Keratinocyte (primary cell): ENCODE measurements around the gene RPS29. TPM values are rescaled to one million over a fixed set of nuclear protein-coding genes. Genes with fewer than 3 reads are reported as not detected.

Experiments
- DNase-seq: peaks from one replicate; pipeline ENCODE4 v3.0.0-alpha.2; 2011; ENCODE audit warnings: low read depth, missing footprints, low spot score
- FAIRE-seq: peaks from 2 replicates; lab custom pipeline; 2011; peaks lifted over from hg19 to GRCh38; lab: Jason Lieb, UNC
- H2AFZ ChIP-seq: 2 replicates; pipeline ENCODE4 v1.6.0; 2012; ENCODE audit warnings: low read length, control low read depth, inconsistent platforms; ENCODE audit not compliant: control insufficient read depth
- H3K27ac ChIP-seq: 2 replicates; pipeline ENCODE4 v1.5.1; 2011; ENCODE audit warnings: low read length; ENCODE audit not compliant: control insufficient read depth, insufficient read depth
- H3K27me3 ChIP-seq: 3 replicates; pipeline ENCODE4 v1.6.0; 2011; ENCODE audit warnings: low read length; ENCODE audit not compliant: control insufficient read depth, insufficient read depth; ENCODE audit errors: extremely low read depth
- H3K36me3 ChIP-seq, 2 experiments: 2 replicates in 1 of 2; 3 replicates in 1 of 2; pipeline ENCODE4 v1.5.1; 2011; ENCODE audit warnings: low read length in 2 of 2, mild to moderate bottlenecking in 1 of 2; ENCODE audit not compliant: control insufficient read depth in 2 of 2, insufficient read depth in 2 of 2; ENCODE audit errors: extremely low read depth in 1 of 2
- H3K4me1 ChIP-seq: 3 replicates; pipeline ENCODE4 v1.5.1; 2011; ENCODE audit warnings: low read length; ENCODE audit not compliant: control insufficient read depth, insufficient read depth; ENCODE audit errors: extremely low read depth
- H3K4me2 ChIP-seq: 3 replicates; pipeline ENCODE4 v1.6.0; 2011; ENCODE audit warnings: low read depth, low read length; ENCODE audit not compliant: control insufficient read depth, insufficient read depth; ENCODE audit errors: extremely low read depth
- H3K4me3 ChIP-seq, 3 experiments: fragments of 200-600 bp in 1 of 3; sonication (generic) in 1 of 3; 2 replicates in 2 of 3; 3 replicates in 1 of 3; pipeline ENCODE4 v1.5.1; 2011 to 2016; ENCODE audit warnings: low read length in 3 of 3, mild to moderate bottlenecking in 3 of 3, control low read depth in 2 of 3, inconsistent platforms in 1 of 3, low read depth in 1 of 3, mixed read lengths in 1 of 3, mixed run types in 1 of 3, moderate library complexity in 1 of 3; ENCODE audit not compliant: control insufficient read depth in 2 of 3, insufficient read depth in 2 of 3; ENCODE audit errors: extremely low read depth in 1 of 3
- H3K79me2 ChIP-seq: 2 replicates; pipeline ENCODE4 v1.6.0; 2012; ENCODE audit warnings: low read length; ENCODE audit not compliant: control insufficient read depth, insufficient read depth
- H3K9ac ChIP-seq: 3 replicates; pipeline ENCODE4 v1.6.0; 2011; ENCODE audit warnings: low read length; ENCODE audit not compliant: control insufficient read depth, insufficient read depth; ENCODE audit errors: extremely low read depth
- H3K9me1 ChIP-seq: 3 replicates; pipeline ENCODE4 v1.6.0; 2011; ENCODE audit warnings: low read length; ENCODE audit not compliant: control insufficient read depth, insufficient read depth; ENCODE audit errors: extremely low read depth
- H3K9me3 ChIP-seq: 2 replicates; pipeline ENCODE4 v1.5.1; 2012; ENCODE audit warnings: low read depth, low read length; ENCODE audit not compliant: control insufficient read depth
- H4K20me1 ChIP-seq: 3 replicates; pipeline ENCODE4 v1.6.0; 2011; ENCODE audit warnings: low read length; ENCODE audit not compliant: control insufficient read depth, insufficient read depth; ENCODE audit errors: extremely low read depth
- CTCF ChIP-seq, 3 experiments: IDR thresholded peaks in 1 of 3; conservative IDR thresholded peaks in 1 of 3; optimal IDR thresholded peaks in 1 of 3; 2 replicates in 2 of 3; 3 replicates in 1 of 3; pipeline versions ENCODE3 to v1.5.1; 2011; ENCODE audit warnings: low read length in 3 of 3, mild to moderate bottlenecking in 3 of 3, moderate library complexity in 2 of 3, control low read depth in 1 of 3, inconsistent platforms in 1 of 3; ENCODE audit not compliant: insufficient read depth in 2 of 3; ENCODE audit errors: extremely low read depth in 1 of 3
- EZH2 ChIP-seq: IDR thresholded peaks from one replicate; pipeline ENCODE4 v1.6.1; 2012; ENCODE audit warnings: inconsistent platforms, mild to moderate bottlenecking, low read length, moderate library complexity
- dilution Hi-C: fragments of 300-500 bp; cut with MboI; formaldehyde crosslinking; loops from one replicate; pipeline ENCODE4 v1.7.0; 2020; ENCODE audit warnings: low sequenced_read_pairs; ENCODE audit not compliant: extremely low pct_ligation_motif_present
- polyA plus RNA-seq, 5 experiments: library from polyadenylated mRNA; depleted of rRNA in 3 of 5; stranded (reverse) in 3 of 5; stranded (forward) in 1 of 5; unstranded in 1 of 5; fragments of >200 nt; gene quantifications; 1 replicate in 1 of 5; 2 replicates in 3 of 5; 3 replicates in 1 of 5; pipeline versions ENCODE4 v1.2.1 to v1.2.3, GENCODE V29; 2011 to 2012; ENCODE audit warnings: missing spikeins in 2 of 5, low read depth in 1 of 5, low replicate concordance in 1 of 5

RPS29 gene
- polyA plus RNA-seq, 1 donor (not counting 4 experiments of a cell fraction or from before 2014, with no cell fraction given) = 3,884 TPM

- DNase-seq (no peak), FAIRE-seq (no peak)
- no peaks in the 10 kb centered on the region for H3K9me3 ChIP-seq
- H3K36me3 ChIP-seq = peaks cover 7 to 23% of the 10 kb centered on the region in 2 experiments
- no peaks in the 10 kb centered on the region for H3K27me3 ChIP-seq
- no peak overlapping the region for H3K27ac ChIP-seq
- no peaks in the 10 kb centered on the region for H3K9me1 ChIP-seq
- H3K4me2 ChIP-seq = no peak overlapping the region
- H3K79me2 ChIP-seq = peaks cover 59% of the 10 kb centered on the region
- H2AFZ ChIP-seq = no peak overlapping the region
- peaks cover 21% of the 10 kb centered on the region for H3K4me1 ChIP-seq
- peaks cover 8% of the 10 kb centered on the region for H4K20me1 ChIP-seq
- TF ChIP-seq EZH2 (no peak), CTCF (optimal IDR thresholded peaks at IDR 0.05 in 1 of 3, IDR thresholded peaks at IDR 0.05 in 1 of 3, conservative IDR thresholded peaks at IDR 0.05 in 1 of 3; ENCODE audit: extremely low read depth in 1 of 3, insufficient read depth in 2 of 3, low read length in 3 of 3) (no peak)
- no peak overlapping the region for H3K9ac ChIP-seq
- no peak overlapping the region for H3K4me3 ChIP-seq
- dilution Hi-C loops = no loop called here
Observed at GRCh38 chr14:49582113-49582977, 3.8 kb downstream of the RPS29 start.

GRCh38 chr14:49581209-49582112 lies 4.7 kb downstream of the RPS29 start:
- Histone ChIP-seq H3K36me3 (peaks cover 9 to 26% of the 10 kb centered on the region in 2 experiments), H3K9me1 (no peaks in the 10 kb centered on the region), H3K27ac (no peak overlapping the region), H3K9me3 (no peaks in the 10 kb centered on the region), H3K4me1 (peaks cover 21% of the 10 kb centered on the region), H3K4me3 (no peak overlapping the region), H3K4me2 (no peak overlapping the region), H3K27me3 (no peaks in the 10 kb centered on the region), H2AFZ (no peak overlapping the region), H3K9ac (no peak overlapping the region), H3K79me2 (peaks cover 59% of the 10 kb centered on the region), H4K20me1 (peaks cover 8% of the 10 kb centered on the region)
- TF ChIP-seq EZH2 (no peak), CTCF (optimal IDR thresholded peaks at IDR 0.05 in 1 of 3, IDR thresholded peaks at IDR 0.05 in 1 of 3, conservative IDR thresholded peaks at IDR 0.05 in 1 of 3; ENCODE audit: extremely low read depth in 1 of 3, insufficient read depth in 2 of 3, low read length in 3 of 3) (no peak)
- DNase-seq (no peak), FAIRE-seq (no peak)
- dilution Hi-C loops = no loop called here
